Dermis microvascular lymphatic vessel endothelial cell (primary cell): ENCODE results near the gene SEC14L1. TPM values are rescaled to one million over a fixed set of nuclear protein-coding genes. Genes with fewer than 3 reads are reported as not detected.

ENCODE experiments used
- DNase-seq, 2 donors: peaks; one replicate each; pipeline versions ENCODE4 v3.0.0 to v3.0.0-alpha.2; 2010; ENCODE audit warnings: low read depth in 2 of 2
- total RNA-seq: library from RNA; depleted of rRNA; stranded (reverse); fragments of >200 nt; gene quantifications from 2 replicates; pipeline ENCODE4 v1.2.1, GENCODE V29; 2014

SEC14L1 gene
- total RNA-seq, 1 donor from 2014 or later, result 196 TPM

- no peak for DNase-seq
Measured at GRCh38 chr17:77160875-77161530, 20.2 kb downstream of the SEC14L1 start.

- no peak for DNase-seq
Measured at GRCh38 chr17:77161953-77162352, 21.2 kb downstream of the SEC14L1 start.

GRCh38 chr17:77163001-77163400, 22.2 kb downstream of the SEC14L1 start:
- peak in 1 of 2 donors; percentile 59 for DNase-seq

- no peak for DNase-seq
Measured at GRCh38 chr17:77163511-77164280, 22.9 kb downstream of the SEC14L1 start.

- peak in 1 of 2 donors; percentile 95 for DNase-seq
Measured at GRCh38 chr17:77164483-77165091, 23.8 kb downstream of the SEC14L1 start.

- no peak for DNase-seq
Measured at GRCh38 chr17:77165577-77165976, 24.8 kb downstream of the SEC14L1 start.

- no peak for DNase-seq
Measured at GRCh38 chr17:77167472-77168306, 26.9 kb downstream of the SEC14L1 start.

GRCh38 chr17:77173104-77173503, 32.3 kb downstream of the SEC14L1 start:
- DNase-seq, result no peak

GRCh38 chr17:77174928-77175661, 34.3 kb downstream of the SEC14L1 start:
- peak in 1 of 2 donors; percentile 87 for DNase-seq

- no peak for DNase-seq
Measured at GRCh38 chr17:77177002-77177741, 36.4 kb downstream of the SEC14L1 start.

- DNase-seq, result no peak
Measured at GRCh38 chr17:77178050-77178449, 37.3 kb downstream of the SEC14L1 start.

GRCh38 chr17:77178563-77178962, 37.8 kb downstream of the SEC14L1 start:
- DNase-seq, result no peak

- no peak for DNase-seq
Measured at GRCh38 chr17:77180503-77181357, 40.0 kb downstream of the SEC14L1 start.

- DNase-seq, result peak; percentile 44 to 61
Measured at GRCh38 chr17:77182205-77183172, 41.7 kb downstream of the SEC14L1 start.

GRCh38 chr17:77184474-77184873, 43.7 kb downstream of the SEC14L1 start:
- DNase-seq, result no peak

- DNase-seq, result no peak
Measured at GRCh38 chr17:77185137-77185536, 44.4 kb downstream of the SEC14L1 start.

GRCh38 chr17:77186141-77186604, 45.4 kb downstream of the SEC14L1 start:
- no peak for DNase-seq
